Nucleus accumbens (tissue), 56 donors: ENCODE results near the gene STYXL2.

Experiments used
- DNase-seq, 56 donors: peaks; one replicate each; lab custom pipeline; 2025; lab: John Stamatoyannopoulos, UW

The STYXL2 gene

GRCh38 chr1:167093846-167094516 is at the start of gene STYXL2:
STYXL2 (plus strand) TSS chr1:167094075; CDS start chr1:167094850, 775 bp downstream.
- no peak for DNase-seq

GRCh38 chr1:167051907-167052306 is 42.0 kb upstream of the STYXL2 start:
- DNase-seq, result no peak

- no peak for DNase-seq
Observed at GRCh38 chr1:167052389-167052788, 41.5 kb upstream of the STYXL2 start.

GRCh38 chr1:167054531-167054930 is 39.3 kb upstream of the STYXL2 start:
- no peak for DNase-seq

- DNase-seq, result no peak
Observed at GRCh38 chr1:167054946-167055630, 38.8 kb upstream of the STYXL2 start.

GRCh38 chr1:167056529-167057231 is 37.2 kb upstream of the STYXL2 start:
- no peak for DNase-seq

GRCh38 chr1:167057241-167057688 is 36.6 kb upstream of the STYXL2 start:
- peak in 32 of 56 donors; percentile 2 to 76 (median 29) for DNase-seq

GRCh38 chr1:167059045-167059808 is 34.6 kb upstream of the STYXL2 start:
- peak in 46 of 56 donors; percentile 5 to 85 (median 44) for DNase-seq

GRCh38 chr1:167059809-167060107 is 34.1 kb upstream of the STYXL2 start:
- DNase-seq, result no peak

- no peak for DNase-seq
Observed at GRCh38 chr1:167060141-167061072, 33.5 kb upstream of the STYXL2 start.

GRCh38 chr1:167061073-167061464 is 32.8 kb upstream of the STYXL2 start:
- DNase-seq, result no peak

- no peak for DNase-seq
Observed at GRCh38 chr1:167064621-167065020, 29.3 kb upstream of the STYXL2 start.

- no peak for DNase-seq
Observed at GRCh38 chr1:167065471-167065870, 28.4 kb upstream of the STYXL2 start.

GRCh38 chr1:167066333-167067122 is 27.3 kb upstream of the STYXL2 start:
- DNase-seq, result peak in 52 of 56 donors; percentile 9 to 86 (median 58)

- DNase-seq, result no peak
Observed at GRCh38 chr1:167067904-167068303, 26.0 kb upstream of the STYXL2 start.

GRCh38 chr1:167068761-167069160 is 25.1 kb upstream of the STYXL2 start:
- no peak for DNase-seq

- DNase-seq, result no peak
Observed at GRCh38 chr1:167071286-167071685, 22.6 kb upstream of the STYXL2 start.

GRCh38 chr1:167076136-167076710 is 17.7 kb upstream of the STYXL2 start:
- no peak for DNase-seq
